GM19193 (cell line): Measurements from ENCODE around the gene NOTCH2.

Experiments used
- POLR2A ChIP-seq: IDR thresholded peaks from 4 replicates; pipeline ENCODE4 v1.6.1; 2011; ENCODE audit not compliant: insufficient read depth, insufficient read length; ENCODE audit errors: extremely low read depth

Gene NOTCH2

DNA sequence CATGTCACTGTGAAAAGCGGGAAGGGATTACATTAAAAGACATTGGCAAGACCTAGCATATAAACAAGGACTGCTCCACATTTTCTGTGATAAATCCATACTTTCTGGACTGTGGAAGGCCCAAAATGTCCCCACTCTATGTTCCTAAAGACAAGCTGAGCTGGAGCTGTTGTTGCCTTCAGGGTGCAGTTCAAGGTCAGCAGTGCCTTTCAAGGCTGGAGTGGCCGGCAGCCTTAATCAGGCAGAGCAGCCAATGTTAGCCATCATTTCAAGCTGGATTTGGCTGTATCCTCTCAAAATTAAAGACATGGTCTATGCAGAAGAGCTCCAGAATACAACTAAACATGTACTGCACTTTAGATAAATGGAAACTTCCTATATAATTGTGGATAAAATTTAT lies 102.8 kb downstream of the NOTCH2 start:
- no peak for TF ChIP-seq POLR2A

DNA sequence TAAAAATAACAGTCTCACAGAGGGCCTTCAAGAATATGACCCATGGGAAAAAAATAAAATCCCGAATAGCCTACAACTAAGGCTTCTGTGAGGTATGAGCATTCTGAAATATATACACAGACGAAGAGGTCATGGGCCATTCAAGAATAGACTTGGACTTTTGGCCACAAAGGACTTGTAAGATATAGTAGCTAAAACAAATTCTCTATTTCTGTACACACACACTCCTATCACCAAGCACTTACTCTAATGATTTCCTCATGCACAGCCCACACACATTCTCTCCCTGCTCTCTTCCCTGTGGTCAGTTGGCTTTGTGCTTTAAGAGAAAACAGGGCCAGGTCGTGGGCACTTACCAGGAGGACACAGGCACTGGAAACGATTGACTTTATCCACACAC lies 103.4 kb downstream of the NOTCH2 start:
- TF ChIP-seq POLR2A: no peak

DNA sequence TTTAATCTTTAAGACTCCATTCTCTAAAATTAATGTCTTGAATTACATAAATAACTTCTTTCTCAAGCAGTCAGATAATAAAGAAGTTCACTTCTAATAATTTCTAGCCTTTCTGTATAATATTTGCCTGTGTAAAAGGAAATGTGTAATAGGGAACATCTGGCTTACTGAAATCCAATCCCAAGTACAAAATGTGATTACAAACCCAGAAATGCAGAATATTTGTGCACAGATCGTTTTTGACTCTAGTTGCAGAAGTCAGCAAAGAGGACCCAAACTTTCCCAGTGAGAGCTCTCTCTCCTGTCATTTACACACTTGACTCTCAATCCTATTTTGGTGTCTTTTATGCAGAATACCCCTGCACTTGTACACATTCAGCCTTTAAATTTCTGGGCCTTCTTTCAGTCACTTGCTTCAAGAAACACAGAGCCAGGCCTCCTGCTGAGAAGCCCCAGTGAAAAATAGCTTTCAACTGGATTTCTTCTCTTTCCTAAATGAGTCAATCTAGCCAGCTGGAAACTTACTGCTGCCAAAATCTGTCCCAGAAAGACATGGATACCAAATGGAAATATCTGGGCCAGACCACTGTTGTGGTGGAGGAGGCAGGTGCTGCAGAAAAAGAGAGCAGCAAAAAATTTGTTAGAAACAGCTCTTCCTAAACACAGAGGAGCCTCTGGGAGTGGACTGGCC lies 104.6 kb downstream of the NOTCH2 start:
- TF ChIP-seq POLR2A: no peak

DNA sequence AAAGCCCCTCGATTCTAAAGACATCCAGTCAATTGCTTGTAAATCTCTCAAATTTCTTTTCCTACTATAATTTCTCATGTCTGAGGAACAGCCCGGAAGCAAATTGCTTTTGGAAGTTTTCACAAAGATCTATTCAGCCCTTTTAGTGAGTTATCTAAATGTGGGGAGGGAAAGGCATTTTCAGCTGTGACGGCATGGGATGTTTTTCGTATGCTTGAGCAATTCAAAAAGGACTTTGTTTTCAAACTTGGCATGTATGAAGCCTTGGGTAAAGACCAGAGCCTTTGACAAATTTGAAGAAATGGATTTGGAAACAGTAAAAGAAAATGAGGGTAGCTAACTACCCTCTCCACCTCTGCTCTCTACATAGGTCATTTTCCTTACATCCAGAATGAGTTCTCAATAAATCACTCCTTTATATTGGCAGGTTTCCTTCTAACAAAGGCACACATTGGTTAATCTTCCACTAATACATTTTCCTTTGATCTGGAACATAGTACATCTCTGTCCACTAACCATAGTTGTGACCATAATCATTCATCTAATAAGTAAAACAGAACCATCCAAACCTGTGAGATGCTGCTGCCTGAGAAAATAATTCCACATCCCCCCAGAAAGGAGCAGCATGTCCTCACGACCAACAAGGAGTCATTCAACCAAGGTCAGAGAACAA lies 107.0 kb downstream of the NOTCH2 start:
- TF ChIP-seq POLR2A: no peak

DNA sequence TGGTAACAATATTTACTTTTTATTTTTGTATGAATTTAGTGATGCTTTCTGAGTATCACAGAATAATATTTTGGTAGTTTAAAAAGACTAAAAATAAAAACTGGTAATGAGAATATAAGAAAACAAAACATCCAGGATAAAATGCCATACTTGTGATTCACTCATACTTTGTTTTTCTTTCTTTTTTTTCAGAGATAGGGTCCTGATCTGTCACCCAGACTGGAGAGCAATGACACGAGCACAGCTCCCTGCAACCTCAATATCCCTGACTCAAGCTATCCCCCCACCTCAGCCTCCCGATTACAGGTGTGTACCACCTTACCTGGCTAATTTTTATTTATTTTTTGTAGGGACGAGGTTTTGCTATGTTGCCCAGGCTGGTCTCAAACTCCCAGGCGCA lies 109.0 kb downstream of the NOTCH2 start:
- no peak for TF ChIP-seq POLR2A

DNA sequence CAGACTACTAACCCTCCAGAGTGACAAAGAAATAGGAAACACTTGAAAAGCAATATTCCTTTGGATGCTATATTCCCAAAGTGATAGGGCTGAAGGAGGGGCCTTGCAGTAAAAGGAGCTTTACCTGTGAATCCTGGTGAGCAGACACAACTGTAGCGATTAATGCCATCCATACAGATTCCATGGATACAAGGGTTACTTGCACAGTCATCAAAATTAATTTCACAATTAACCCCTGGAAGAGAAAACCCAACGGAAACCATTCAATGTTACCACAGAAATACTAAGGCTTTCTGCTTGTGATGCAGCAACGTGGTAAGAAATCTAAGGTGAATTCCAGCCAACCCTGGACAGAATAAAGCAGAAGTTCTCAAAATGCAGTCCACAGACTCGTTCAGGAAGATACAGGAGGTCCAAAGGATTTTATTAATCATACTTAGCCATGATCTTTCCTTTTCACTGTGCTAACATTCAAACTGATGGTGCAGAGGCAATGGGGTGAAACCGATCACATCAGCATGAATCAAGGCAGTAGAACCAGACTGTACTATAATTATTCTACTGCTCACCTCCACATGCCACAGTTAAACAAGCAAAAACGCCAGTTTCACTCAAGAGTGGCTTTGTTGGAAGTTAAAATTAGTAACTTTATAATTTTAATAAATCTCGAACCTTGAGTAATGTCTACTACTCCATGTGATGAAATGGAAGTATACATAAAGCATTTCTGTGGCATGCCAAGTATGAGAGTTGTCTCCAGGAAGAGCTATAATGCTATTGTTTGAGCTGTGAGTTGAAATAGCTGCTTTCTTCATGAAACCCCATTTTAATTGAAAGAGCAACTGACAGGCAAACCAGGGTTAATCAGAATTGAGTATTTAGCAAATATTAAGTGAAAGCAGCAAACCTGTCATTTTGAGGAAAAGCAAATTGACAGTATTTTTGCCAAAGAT lies 109.9 kb downstream of the NOTCH2 start:
- TF ChIP-seq POLR2A: no peak

DNA sequence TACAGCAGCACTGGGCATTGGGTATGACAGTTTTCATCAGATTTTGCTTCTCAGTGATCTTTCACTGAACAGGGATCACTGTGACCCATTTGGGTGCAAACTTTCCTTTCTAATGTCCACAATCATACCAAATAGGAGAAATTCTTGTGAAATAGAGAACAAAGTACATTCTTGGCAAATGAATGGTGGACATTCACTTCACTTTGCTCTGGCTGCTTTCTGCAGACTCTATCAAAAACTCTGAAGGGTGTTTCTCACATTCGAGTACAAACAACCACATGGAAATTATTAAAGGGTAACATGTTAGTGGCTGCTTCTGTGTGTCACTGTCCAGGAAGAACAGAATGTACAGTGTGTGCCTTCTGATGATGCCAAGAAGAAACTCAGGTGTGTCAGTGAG lies 111.2 kb downstream of the NOTCH2 start:
- TF ChIP-seq POLR2A: no peak

DNA sequence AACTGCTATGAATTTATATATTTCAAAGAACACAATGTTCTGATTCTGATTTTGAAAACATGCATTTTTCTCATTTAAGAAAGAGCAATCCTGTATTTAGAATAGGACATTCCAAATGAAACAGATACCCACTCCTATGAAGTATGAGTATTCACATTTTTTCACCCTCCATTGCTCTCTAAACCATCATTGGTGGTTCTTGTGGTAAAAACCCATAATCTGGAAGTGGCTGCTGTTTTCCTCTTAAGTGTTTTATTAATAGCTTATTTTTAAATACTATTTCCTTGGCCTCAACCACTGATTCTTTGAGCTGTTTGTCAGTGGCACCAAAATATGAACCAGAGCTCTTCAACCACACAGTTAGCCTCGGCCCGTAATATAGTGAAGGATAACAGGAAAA lies 113.2 kb downstream of the NOTCH2 start:
- no peak for TF ChIP-seq POLR2A

DNA sequence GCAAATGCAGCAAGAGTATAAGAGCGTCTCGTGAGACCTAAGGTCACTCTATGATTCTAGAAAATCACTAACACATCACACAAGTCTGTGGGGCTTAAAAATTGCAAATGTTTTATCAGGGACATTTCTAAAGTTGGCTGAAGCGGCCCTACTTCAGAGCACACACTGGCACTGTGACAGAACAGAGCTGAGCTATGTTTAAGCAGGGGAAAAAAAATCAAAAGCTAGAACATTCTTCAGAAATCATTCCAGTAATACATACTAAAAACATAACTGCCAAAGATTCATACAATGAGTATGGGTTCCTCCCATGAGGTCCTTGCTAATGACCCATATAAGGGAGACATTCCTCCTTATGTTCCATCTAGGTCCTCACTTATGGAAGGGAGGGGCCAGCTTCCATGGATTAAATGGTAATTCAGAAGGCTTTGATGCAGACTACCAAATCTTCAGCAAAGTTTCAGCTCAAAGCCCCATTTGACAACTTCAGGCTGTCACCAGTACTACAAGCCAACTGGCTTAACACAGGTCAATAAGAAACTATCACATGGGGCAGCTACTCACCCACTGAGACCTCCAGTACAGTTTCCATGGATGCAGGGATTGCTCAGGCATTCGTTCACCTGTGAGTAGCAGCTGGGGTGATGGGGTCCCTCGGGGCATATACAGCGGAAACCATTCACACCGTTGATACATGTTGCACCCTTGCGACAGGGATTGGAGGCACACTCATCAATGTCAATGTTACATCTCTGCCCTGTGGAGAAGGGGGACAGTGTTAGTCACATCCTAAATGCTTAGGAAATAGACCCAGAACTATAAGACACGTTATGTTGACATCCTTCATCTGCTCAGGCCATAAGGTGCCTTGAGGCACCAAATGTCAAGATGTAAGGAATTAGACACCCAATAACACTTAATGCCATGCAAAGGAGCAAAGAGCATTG lies 114.7 kb downstream of the NOTCH2 start:
- no peak for TF ChIP-seq POLR2A

DNA sequence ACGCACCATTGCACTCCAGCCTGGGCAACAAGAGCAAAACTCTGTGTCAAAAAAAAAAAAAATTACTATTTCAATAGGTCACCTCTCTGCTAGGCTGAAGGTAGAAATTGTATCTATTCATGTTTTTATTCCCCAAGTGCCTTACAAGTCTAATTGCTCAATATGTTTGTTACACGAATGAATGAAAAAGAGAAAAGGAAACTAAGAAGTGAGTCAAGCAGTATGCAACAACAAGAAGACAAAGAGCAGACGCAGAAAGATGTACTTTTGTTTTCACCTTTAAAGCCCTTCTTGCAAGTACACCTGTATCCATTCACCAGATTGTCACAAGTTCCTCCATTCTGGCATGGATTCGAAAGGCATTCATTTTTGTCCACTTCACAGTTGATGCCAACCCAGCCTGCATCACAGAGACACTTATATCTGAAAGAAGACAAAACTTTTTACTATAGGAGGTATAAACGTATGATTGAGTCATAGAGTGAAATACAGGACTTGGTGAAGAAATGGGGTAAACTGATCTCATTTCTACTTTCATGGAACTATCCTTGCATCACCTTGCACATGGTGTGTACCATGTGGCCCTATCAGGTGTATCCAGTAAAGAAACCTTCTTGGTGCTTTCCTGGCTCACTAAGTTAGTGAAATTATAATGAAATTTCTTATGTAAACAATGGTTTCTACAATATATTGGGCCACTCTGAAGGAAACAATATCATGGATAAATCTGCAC lies 116.0 kb downstream of the NOTCH2 start:
- no peak for TF ChIP-seq POLR2A

DNA sequence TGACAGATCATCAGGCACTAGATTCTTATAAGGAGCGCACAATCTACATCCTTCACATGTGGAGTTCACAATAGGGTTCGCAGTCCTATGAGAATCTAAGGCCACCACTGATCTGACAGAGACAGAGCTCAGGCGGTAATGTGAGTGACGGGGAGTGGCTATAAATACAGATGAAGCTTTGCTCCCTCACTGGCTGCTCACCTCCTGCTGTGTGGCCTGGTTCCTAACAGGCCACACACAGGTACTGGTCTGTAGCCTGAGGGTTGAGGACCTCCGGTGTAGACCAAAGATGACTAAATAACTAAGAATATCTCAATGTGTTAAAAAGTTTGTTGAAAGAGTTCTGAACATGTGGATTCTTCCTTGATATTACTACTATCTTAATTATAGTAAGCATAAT lies 117.0 kb downstream of the NOTCH2 start:
- no peak for TF ChIP-seq POLR2A

DNA sequence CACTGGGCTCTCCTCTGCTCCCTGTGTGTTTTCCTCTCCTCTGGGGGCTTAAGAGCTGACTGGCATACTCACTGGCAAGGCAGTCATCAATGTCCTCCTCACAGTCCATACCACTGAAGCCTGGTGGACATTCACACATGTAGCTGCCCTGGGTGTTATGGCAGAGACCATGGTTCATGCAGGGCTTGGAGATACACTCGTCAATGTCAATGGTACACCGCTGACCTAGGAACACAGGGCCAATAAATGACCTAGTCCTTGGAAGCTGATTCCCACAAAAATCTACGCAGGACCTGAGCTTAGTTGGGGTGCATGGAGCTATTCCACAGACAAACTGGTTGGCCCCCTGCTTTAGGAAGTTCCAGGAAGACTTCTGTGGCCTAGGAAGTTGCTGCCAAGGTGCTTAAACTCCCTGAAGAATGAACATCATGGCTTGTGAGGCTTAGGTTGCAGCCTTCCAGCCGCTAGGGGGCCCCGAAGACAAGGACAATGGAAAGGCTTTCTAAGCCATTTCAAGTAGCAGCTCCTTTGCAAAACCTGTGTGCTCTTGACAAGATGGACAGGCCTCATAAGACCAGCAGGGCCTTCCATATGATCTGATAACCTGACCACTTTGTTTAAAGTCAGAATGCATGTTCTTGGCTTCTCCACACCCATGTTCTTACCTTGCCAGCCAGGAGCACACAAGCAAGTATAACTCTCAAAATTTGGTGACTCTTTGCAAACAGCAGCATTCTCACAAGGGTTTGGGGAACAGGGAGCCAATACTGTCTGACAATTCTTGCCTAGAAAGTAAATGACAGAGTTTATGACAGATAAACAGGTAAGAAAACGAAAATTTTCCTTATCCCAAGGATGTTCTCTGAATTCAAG lies 120.9 kb downstream of the NOTCH2 start:
- no peak for TF ChIP-seq POLR2A

DNA sequence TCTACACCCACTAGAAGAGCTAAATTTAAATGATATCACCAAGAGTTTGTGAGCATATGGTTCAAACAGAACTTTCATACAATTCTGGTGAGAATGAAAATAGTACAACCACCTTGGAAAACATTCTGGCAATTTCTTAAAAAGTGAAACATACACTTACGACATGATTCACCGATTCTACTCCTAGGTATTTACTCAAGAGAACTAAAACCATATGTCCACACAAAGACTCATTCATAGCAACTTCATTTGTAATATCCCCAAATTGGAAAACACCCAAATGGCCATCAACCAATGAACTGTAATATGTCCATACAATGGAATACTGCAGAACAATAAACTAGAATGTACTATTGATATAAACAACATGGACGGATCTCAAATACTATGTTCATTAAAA lies 122.0 kb downstream of the NOTCH2 start:
- TF ChIP-seq POLR2A: no peak

DNA sequence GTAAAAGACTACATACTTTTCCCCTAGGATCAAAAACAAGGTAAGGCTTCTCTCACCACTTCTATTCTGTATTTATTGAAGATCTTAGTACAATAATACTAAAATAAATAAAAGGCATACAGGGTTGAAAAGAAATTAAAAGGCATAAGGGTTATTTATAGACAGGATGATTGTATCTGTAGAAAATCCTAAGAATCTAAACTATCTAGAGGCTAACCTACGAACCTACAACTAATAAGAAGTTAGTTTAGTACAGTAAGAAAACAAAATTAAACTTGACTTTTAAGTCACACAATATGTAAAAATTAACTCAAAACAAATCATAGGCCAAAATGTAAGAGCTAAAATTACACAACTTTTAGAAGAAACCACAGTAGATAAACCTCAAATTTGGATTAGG lies 122.7 kb downstream of the NOTCH2 start:
- TF ChIP-seq POLR2A: no peak

DNA sequence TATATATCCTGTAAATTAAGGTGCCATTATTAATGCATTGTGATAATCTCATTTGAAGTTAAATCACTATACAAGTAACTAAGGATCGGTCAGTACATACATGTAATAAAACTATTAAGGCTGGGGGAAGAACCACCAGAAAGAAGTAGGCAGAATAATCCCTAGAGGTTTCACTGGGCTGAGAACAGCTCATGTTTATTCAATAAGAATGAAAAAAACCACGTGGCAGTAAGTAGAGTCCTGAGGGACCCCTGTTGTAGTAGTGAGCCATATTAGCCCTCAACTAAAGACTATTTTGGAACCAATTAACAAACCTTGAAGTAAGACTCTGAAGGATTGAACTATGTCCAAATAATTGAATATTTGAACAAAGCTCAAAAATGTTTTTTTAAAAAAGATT lies 126.2 kb downstream of the NOTCH2 start:
- TF ChIP-seq POLR2A: no peak
